C1 segment of cervical spinal cord (tissue), 14 donors: ENCODE data around the gene SPDL1.

Experiments
- DNase-seq, 14 donors: peaks; one replicate each; lab custom pipeline; 2025; lab: John Stamatoyannopoulos, UW

The SPDL1 gene, protein sequence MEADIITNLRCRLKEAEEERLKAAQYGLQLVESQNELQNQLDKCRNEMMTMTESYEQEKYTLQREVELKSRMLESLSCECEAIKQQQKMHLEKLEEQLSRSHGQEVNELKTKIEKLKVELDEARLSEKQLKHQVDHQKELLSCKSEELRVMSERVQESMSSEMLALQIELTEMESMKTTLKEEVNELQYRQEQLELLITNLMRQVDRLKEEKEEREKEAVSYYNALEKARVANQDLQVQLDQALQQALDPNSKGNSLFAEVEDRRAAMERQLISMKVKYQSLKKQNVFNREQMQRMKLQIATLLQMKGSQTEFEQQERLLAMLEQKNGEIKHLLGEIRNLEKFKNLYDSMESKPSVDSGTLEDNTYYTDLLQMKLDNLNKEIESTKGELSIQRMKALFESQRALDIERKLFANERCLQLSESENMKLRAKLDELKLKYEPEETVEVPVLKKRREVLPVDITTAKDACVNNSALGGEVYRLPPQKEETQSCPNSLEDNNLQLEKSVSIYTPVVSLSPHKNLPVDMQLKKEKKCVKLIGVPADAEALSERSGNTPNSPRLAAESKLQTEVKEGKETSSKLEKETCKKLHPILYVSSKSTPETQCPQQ

DNA sequence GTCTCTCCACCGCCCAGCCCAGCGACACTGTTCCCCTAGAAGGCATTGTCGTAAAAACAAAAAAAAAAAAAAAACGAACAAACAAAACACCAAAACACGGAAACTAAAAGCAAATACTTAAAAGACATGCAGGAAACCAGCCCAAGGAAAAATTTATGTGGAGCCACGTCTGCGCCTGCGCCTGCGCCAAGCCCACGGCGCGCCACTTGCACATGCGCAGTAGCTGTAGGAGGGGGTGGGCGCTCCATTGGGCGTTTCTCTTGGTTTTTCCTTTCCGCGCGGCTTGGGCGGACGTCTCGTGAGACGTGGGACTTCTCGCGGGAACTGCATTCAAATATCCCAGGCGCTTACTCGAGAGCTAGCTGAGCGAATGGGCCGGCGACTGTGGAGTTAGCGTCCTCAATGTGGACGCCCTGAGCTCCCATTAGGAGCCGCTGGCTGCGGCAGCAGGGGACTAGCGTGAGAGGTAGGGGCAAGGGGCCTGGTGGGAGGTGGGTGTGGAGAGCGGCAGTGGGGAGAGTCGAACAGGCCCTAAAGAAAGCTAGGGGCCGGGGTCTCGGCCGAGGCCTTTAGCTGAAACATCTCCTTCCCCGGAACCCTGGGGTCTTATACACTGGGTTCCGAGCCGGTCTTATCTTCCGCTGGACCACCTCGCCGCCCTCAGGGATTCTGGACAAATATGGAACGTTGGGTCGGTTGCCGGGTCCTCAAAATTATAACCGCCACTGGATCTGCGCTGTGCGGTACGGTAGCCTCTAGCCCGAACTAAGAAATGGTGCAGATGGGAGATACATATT lies at the start of gene SPDL1:
Gene SPDL1 (plus strand): TSS at position 350 of the 797 bp plus-strand sequence. CDS start 4,644 bp downstream, outside the sequence.
- DNase-seq, result peak; percentile 69 to 93 (median 86)

DNA sequence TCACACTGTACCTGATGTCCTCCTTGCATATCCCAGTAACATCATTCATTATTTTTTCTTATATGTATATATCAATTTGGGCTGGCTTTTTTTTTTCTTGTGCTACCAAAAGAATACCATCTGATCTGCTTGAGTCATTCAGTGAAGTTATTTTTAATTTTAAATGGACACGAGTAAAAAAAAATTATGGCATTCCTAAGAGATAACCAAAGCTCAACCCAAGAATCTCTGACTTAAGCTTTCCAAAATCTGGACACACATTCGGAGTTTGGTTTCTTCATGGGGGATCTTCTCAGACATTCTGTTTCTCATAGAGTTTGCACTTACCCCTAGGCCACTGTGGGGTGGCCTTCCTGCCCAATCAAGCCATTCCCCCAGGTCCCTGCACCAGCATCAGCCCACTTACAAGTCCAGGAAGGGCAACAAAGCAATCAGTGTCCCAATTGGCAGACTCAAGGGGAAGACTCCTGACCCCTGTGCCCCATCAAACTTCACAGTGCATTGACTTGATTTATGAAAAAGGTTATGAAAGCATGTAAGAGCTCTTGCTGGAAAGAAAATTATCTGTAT lies 49.2 kb upstream of the SPDL1 start:
- no peak for DNase-seq

DNA sequence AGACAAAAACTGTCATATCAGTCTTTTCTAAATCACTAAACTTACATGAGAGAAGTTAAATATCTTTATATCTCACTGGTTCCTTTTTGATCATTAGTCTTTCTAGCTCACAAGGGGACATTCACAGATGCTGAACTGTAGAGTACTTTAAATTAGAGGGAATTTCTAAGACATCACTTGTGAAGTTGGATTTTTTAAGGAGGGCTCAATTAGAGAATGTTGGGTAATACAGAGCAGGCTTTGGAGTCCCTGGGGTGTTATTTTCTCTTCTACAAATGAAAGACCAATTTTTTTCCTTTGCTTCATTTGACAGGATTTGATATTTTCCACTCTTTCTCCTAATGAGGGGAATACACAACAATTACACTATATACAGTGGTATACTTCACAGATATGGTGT lies 48.6 kb upstream of the SPDL1 start:
- no peak for DNase-seq

DNA sequence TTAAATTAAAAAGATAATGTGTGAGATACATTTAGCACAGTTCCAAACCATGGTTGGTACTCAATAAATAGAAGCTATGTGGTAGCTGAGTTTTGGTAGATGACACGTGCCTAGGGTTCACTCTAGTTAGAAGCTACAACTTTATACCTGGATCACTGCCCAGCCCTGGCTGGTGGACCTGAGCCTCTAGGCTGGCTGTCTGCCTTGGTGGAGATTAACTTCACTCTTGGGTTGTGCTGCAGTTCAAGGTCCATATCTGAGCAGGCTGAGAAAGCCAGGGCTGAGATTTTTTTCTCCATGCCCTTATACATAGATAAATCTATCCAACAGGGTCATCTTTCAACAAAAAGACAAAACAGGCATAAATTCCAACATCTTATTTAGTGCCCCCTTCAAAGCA lies 44.6 kb upstream of the SPDL1 start:
- DNase-seq, result no peak

DNA sequence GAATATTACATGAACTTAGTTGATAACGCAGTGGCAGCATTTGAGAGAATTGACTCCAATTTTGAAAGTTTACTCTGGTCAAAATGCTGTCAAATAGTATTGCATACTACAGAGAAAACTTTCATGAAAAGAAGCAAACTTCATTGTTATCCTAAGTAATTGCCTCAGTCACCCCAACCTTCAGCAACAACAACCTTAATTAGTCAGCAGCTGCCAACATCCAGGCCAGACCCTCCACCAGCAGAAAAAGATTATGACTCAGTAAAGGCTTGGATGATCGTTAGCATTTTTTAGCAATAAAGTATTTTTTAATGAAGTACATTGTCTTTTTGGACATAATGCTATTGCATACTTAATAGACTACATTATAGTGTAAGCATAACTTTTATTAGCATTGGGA lies 40.8 kb upstream of the SPDL1 start:
- no peak for DNase-seq

DNA sequence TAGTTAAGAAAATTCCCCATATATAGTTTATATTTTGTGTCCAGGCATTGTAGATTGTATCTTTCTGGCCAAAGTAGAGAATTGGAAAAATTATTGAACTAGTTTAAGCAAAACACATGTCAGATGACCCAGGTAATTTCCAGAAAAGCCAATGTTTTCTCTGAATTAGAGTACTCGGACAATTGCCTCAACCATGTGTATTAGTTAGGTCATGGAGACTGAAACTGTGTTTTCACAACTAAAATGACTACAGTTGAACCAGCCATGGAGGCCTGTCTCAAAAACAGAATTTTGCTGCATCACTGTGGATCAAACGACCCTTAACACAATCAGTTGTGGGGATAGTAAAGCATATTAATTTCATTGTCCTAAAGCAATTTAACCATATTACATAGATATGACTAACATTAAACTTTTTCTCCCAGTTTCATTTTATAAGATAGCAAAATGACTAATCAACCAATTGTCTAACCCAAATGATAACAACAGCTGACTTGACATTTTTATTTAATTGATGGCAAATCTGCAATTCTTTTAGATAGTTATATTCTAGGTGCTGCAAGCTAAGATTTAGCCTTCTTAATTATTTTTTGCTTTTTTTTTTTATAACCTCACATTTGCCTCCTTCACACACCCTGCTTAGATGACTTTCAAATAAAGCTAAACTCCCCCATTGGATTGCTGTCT lies 39.2 kb upstream of the SPDL1 start:
- no peak for DNase-seq

DNA sequence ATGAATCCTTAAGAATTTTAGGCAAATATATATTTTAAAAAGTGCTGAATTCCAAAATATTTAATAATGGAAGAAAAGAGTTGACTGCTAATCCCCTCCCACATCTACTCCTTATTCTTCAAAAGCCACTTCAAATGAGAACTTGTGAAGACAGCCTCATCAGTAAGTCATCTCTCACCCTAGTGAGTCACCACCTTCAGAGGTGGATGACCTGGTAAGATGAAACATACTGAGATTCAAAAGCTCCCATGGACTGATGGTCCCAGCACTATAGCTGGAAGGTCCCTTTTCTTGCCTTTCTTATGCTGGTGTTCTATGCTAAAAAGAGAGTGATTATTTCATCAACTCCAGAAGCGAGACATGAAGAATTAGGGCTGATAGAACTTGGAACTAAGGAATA lies 37.8 kb upstream of the SPDL1 start:
- DNase-seq, result no peak

DNA sequence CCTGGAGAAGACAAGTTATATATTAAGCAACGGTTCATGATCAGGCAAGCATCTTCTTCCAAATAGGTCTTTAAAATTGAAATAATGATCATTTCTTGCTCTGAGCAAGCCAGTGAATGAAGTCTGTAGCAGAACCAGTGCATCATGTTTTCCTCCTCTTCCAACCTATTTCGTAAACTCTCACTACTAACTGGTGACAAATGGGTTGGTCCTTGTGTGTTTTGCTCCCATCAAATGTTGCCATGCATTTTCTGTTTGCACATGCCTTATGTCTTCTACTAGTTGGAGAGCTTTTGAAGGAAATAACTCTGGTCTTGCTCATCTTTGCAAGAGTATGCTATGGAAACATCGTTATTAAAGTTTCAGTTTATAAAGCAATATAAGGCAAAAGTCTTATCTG lies 37.2 kb upstream of the SPDL1 start:
- no peak for DNase-seq

DNA sequence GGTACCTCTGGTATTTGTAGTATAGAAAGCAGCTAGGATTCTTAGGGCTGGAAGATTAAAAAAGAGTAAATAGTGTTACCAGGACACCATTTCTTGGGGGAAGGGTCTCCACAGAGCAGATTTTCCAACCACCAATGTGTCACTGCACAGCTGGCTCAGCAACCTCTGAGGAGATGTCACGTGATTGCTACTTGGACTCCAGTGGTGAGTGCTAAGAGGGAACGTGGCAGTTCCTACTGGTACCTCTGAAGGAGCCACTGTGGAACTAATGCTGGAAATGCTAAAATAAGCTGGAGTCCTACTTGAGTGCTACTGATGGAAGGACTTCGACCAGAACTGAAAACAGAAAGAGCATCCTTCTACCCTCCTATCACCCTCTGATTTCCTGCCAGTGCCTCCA lies 36.1 kb upstream of the SPDL1 start:
- no peak for DNase-seq

DNA sequence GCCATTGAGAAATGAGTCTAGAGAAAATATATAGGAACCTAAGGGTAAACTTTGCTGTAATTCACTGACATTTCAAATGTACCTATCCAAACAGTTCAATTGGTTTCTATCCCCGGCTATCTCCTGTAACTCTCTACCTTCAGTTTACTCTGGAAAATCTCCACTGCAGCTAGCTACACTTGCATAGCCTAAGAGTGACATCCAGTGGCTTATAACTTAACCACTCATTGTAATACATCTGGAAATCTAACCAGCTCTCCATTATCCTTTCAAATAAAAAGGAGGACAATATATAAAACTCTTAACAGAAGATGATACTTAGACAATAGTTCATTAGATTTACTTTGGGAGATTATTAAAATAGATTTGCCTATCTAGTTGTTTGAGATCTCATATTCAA lies 35.3 kb upstream of the SPDL1 start:
- DNase-seq, result peak in 1 of 14 donors; percentile 1

DNA sequence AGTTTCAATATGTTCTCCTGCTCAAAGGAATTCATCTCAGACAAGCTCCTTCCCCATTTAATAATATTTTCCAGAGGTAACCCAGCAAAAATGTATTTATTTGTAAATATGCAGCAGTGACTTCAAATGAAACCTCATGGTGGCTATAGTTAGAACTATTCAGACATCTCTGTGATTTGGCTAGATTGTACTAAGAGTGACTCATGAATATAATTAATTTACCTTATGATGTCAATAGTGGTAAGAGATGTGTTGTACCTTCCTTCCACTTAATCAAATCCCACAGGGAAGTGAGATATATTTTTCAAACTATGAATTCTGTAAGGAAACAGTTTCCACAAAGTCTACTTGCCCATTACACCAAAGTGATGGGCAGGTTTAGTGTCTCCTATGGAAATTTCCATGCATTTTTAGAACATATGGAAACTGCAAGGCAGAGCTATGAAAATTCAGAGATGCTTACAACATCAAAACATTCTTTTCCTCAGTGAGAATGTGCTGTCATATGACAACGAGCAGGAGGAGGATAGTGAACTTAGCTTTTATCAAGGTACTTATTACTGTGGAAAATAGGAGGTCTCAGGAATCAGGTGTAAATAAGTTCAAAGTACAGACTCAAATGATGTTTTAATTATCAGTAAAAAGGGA lies 34.0 kb upstream of the SPDL1 start:
- DNase-seq, result no peak

DNA sequence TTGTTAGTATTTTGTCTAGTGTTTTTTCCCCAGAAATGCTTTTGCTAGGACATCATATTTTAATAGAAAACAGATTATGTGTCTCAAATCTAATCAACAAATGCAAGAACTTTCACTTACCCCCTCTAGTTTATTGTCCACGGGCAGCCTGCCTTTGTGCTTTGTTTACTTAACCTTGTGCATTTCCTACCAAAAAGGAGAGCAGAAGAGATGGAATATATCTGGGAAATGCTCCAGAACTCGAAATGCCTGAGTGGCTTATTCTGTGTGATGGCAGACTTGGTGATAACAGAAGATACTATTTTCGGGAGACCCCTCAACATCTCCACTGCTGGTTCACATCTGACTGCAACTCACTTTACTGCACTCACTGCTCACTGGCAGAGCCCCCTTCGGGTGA lies 33.3 kb upstream of the SPDL1 start:
- no peak for DNase-seq

DNA sequence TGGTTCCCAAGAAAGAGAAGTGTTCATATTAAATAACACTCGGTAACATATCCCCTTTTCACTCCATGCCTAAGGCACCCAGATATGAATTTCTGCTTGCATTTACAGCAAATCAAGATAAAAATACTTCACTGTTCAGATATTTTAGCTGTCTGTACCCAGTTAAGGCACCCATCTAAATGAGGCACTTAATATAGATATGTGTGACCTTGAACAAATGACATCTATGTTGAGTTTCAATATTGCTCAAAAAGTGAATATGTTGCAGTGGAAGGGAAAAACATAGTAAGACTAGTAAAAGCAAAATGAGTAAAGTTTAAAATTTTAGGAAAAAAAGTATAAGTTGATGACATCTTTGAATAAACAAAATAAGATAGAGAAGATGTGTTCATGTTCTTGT lies 32.4 kb upstream of the SPDL1 start:
- DNase-seq, result no peak

DNA sequence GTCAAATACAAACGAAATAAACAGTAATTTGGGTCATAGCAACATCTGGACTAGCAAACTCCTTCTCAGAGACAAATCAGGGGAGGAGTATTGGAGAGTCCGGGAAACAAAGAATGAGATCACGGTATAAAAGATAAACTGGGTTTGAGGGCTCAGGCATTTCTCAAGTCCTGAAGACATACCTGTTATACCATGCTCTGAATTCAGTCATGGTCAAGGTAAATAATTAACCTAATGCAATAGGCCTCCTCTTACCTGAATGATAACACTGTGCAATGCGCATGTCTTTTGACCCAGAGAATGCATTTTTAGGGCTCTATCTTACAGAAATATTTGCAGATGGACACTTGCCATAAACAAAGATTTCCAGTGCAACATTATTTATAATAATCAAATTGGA lies 31.9 kb upstream of the SPDL1 start:
- DNase-seq, result no peak

DNA sequence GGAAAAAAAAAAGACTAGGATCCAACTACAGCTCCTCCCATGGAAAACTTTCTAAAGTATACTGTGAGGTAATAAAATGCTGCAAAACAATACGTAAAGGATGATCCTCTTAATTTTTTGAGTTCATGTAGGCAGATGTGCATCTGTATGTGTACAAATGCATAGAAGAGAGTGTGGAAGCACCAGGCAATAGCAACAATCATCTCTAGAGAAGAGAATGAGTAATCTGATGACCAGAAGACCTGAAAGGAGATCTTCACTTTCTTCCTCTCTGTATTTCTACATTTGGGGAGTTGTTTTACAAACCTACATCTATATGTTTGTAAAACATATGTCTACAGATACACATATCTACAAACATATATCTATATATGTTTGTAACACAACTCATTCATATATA lies 29.3 kb upstream of the SPDL1 start:
- no peak for DNase-seq

DNA sequence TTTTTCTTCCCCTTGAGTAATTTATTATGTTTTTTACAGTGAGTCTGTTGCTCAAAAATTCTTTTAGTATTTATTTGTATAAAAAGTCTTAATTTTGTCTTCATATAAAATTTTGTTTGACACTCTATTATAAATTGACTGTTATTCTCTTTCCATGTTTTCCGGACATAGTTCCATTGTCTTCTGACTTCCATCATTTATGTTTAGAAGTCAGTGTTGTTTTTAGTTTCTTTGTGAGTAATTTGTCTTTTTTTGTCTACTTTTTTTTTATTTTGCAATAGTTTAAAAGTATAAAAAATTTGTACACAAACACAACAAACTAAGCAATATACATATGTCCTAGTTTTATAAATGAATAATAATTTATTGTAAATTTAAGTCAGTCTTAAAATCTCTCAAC lies 25.7 kb upstream of the SPDL1 start:
- no peak for DNase-seq

DNA sequence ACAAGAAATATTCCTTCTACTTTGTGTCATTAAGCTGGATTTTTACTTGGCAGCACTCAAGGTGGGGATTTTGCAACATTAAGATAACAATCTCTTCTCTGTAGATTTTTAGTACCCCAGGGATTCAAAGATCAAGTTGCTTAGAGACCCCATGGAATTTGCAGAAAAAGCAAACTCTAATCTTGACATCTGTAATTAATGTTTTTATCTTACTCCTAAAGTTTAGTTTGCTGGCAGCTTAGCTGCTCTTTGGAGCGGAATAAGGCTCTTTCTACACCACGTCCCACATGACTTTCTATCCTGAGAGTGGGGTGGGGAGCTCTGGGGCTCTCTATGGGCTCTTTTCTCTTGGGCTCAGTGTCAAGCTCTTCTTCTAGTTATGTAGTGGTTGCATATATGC lies 21.7 kb upstream of the SPDL1 start:
- DNase-seq, result no peak

DNA sequence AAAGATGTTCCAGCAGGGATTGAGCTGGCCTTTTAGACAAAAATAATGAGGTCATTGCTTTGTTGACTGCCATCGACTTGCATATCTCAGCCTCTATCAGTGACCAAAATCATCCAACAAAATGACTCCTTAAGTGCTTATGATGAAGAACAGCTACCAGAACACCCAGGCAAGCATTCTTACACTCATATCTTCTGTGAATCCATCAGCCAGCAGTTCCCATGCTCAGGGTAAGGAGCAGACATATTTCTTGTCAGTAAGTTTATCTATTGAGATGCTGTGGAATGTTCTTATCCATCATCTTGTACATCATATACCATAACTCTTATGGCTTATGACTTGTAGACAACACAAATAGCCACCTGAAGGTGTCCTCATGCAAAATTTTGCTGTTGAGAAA lies 20.2 kb upstream of the SPDL1 start:
- DNase-seq, result no peak

DNA sequence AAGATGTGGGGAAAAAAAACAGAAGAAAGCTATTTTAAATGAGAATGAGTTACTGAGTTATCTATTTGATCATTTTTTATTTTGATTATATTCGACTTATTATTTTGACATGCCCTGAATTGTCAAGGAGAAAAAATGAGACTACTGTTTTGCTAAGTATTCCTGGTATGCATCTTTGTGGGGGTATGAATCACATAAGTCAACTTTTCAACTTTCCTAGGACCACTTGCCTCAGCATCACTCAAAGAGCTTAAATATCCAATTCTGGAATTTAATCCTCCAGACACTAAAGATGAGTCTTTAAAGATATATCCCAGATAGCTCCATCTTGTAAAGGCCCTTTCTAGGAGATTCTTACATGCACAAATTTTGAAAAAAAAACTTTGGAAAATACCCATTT lies 17.4 kb upstream of the SPDL1 start:
- no peak for DNase-seq

DNA sequence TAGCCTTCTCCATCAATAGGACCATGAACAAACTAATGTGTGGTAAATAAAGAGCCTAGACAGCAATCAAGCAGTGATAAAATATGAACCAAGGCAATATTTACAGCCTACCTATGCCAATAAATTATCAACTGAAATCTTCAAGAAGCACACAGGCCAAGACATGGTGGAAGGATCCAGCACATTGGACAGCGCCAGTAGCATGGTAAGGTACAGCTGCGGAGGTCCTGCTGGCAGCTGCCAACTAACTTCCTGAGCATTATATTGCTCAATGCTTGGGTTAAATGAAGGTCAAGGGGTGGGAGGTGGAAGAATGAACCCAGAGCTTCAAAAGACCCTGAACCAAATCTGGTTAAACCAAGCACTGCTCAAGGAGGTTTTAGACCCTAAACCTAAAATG lies 16.5 kb upstream of the SPDL1 start:
- no peak for DNase-seq

DNA sequence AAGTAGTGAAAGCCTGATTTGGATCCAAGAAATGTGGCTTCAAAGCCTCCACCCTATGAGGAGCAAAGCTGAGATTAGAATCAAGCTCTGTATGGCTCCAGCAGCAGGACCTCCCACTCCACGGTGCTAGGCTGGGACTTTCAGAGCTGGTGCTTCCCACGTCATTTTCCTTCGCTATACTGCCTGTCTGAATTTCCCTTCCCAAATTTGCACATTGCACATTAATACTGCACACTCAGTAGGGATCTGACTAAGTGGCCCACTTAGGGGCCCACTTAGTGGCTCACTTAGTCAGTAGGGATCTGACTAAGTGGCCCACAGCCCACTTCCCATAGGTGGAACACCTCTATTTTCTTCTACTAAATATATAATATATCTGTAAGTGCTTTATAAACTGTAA lies 14.1 kb upstream of the SPDL1 start:
- DNase-seq, result no peak
